NCI-H2081 treated with DMSO at 0.1 percent for 48 hours (cell line): ENCODE measurements around the gene OTOR.

Experiments used
- DNase-seq: peaks from one replicate; lab custom pipeline; 2025; lab: John Stamatoyannopoulos, UW

Gene OTOR

GRCh38 chr20:16749573-16749972 is 1.4 kb downstream of the OTOR start:
- DNase-seq, result no peak

- no peak for DNase-seq
These were observed 3.9 kb downstream of the OTOR start for GRCh38 chr20:16752082-16752481.

- DNase-seq, result no peak
These were observed 4.7 kb downstream of the OTOR start for GRCh38 chr20:16752901-16753300.

- no peak for DNase-seq
These were observed 10.5 kb downstream of the OTOR start for GRCh38 chr20:16758454-16759180.

- no peak for DNase-seq
These were observed 11.0 kb downstream of the OTOR start for GRCh38 chr20:16759181-16759563.

- DNase-seq, result no peak
These were observed 12.5 kb downstream of the OTOR start for GRCh38 chr20:16760431-16761304.

GRCh38 chr20:16761305-16761829 is 13.2 kb downstream of the OTOR start:
- no peak for DNase-seq

- DNase-seq, result no peak
These were observed 16.4 kb downstream of the OTOR start for GRCh38 chr20:16764560-16764959.

GRCh38 chr20:16771213-16771612 is 23.1 kb downstream of the OTOR start:
- no peak for DNase-seq

GRCh38 chr20:16775961-16776360 is 27.8 kb downstream of the OTOR start:
- DNase-seq, result no peak

GRCh38 chr20:16777126-16777525 is 29.0 kb downstream of the OTOR start:
- DNase-seq, result no peak

GRCh38 chr20:16778159-16778558 is 30.0 kb downstream of the OTOR start:
- DNase-seq, result no peak

- no peak for DNase-seq
These were observed 33.3 kb downstream of the OTOR start for GRCh38 chr20:16781496-16781895.

GRCh38 chr20:16785226-16785625 is 37.1 kb downstream of the OTOR start:
- no peak for DNase-seq
